Mucosa of rectum (tissue), 2 donors: ENCODE measurements around the gene IL27RA.

Experiments
- H3K27ac ChIP-seq, 2 donors: one replicate each; pipeline ENCODE4 v1.7.0; 2013; ENCODE audit warnings: inconsistent platforms in 2 of 2, low read depth in 2 of 2, low read length in 2 of 2
- H3K27me3 ChIP-seq, 2 donors: one replicate each; pipeline ENCODE4 v1.7.0; 2013; ENCODE audit warnings: low read length in 2 of 2; ENCODE audit not compliant: control insufficient read depth in 2 of 2, insufficient read depth in 2 of 2
- H3K36me3 ChIP-seq, 2 donors: one replicate each; pipeline ENCODE4 v1.7.0; 2013; ENCODE audit warnings: low read length in 2 of 2; ENCODE audit not compliant: control insufficient read depth in 2 of 2, insufficient read depth in 2 of 2
- H3K4me1 ChIP-seq, 2 donors: one replicate each; pipeline ENCODE4 v1.7.0; 2013; ENCODE audit warnings: low read length in 2 of 2, mild to moderate bottlenecking in 1 of 2; ENCODE audit not compliant: control insufficient read depth in 2 of 2, insufficient read depth in 2 of 2
- H3K4me3 ChIP-seq, 2 donors: one replicate each; pipeline ENCODE4 v1.7.0; 2013; ENCODE audit warnings: low read length in 2 of 2
- H3K9ac ChIP-seq, 2 donors: one replicate each; pipeline ENCODE4 v1.7.0; 2013; ENCODE audit warnings: low read length in 2 of 2, low read depth in 1 of 2, mild to moderate bottlenecking in 1 of 2
- H3K9me3 ChIP-seq, 2 donors: one replicate each; pipeline ENCODE4 v1.7.0; 2013; ENCODE audit warnings: low read length in 2 of 2; ENCODE audit not compliant: control insufficient read depth in 2 of 2
- donor health status: healthy.
- donor health status: Normal muscosa, but diverticular disease.

The IL27RA gene

DNA sequence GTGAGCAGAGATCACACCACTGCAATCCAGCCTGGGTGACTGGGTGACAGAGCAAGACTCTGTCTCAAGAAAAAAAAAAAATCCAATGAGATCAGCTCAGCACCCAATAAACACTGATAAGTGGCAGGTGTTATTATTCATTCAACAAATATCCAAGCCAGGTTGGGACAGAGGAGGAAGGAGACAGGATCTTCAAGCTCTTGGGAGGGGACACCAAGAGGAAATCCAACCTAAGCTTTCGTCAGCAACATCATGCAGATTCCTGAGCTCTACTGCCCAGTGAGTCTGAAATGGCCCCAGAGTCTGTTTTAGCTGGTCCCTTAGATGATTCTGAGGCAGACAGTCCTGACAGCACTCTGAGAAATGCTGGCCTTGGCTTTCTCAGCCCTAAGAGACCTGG is 33.1 kb upstream of the IL27RA start:
- H3K9me3 ChIP-seq, result no peaks in the 10 kb centered on the region
- peaks cover 5 to 9% of the 10 kb centered on the region in 2 donors for H3K36me3 ChIP-seq
- peaks cover 8 to 22% of the 10 kb centered on the region in 2 donors for H3K4me1 ChIP-seq
- no peaks in the 10 kb centered on the region for H3K27me3 ChIP-seq
- no peak overlapping the region for H3K4me3 ChIP-seq
- no peak overlapping the region for H3K27ac ChIP-seq
- no peak overlapping the region for H3K9ac ChIP-seq

DNA sequence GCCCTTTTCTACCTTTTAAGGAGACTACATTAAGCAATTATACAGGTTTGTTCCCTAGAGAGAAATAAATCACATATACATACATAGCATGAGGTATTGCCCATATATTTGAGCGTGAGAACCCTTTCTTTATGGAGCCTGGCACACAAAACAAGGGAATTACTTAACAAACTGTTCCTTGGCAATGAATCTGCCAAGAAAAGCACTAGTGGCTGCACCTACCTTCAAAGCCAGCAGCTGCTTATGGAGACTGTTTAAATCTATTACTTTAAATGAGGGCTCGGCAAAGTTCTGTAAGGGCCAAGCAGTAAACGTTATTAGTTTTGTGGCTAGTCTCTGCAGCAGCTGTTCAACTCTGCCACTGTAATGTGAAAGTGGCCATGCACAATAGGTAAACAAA is 32.5 kb upstream of the IL27RA start:
- Histone ChIP-seq H3K4me1 (peaks cover 8 to 24% of the 10 kb centered on the region in 2 donors), H3K27ac (no peak overlapping the region), H3K9me3 (no peaks in the 10 kb centered on the region), H3K9ac (no peak overlapping the region), H3K27me3 (no peaks in the 10 kb centered on the region), H3K36me3 (peaks cover 5 to 6% of the 10 kb centered on the region in 2 donors), H3K4me3 (no peak overlapping the region)

DNA sequence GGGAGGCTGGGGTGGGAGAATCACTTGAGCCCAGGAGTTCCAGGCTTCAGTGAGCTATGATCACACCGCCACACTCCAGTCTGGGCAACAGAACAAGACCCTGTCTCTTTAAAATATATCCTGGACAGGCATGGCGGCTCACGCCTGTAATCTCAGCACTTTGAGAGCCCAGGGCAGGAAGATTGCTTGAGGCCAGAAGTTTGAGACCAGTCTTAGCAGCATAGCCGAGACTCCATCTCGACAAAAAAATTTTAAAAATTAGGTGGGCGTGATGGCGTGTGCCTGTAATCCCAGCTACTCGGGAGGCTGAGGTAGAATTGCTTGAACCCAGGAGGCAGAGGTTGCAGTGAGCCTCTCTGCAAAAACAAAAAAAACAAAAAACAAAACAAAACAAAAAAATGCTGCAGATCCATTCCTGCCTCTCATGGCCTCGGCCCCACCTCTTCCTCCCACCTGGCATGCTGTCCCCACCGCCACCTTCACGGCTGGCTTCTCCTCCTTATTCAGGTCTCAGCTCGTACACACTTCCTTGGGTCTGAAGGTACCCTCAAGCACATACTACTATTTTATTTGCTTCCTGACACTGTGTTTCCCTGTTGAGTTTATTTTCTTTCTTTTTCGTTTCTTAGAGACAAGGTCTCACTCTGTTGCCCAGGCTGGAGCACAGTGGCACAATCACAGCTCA is 30.7 kb upstream of the IL27RA start:
- Histone ChIP-seq H3K27ac (no peak overlapping the region), H3K27me3 (no peaks in the 10 kb centered on the region), H3K36me3 (peaks cover 5 to 6% of the 10 kb centered on the region in 2 donors), H3K9me3 (no peaks in the 10 kb centered on the region), H3K4me3 (no peak overlapping the region), H3K9ac (no peak overlapping the region), H3K4me1 (peaks cover 18 to 25% of the 10 kb centered on the region in 2 donors)

DNA sequence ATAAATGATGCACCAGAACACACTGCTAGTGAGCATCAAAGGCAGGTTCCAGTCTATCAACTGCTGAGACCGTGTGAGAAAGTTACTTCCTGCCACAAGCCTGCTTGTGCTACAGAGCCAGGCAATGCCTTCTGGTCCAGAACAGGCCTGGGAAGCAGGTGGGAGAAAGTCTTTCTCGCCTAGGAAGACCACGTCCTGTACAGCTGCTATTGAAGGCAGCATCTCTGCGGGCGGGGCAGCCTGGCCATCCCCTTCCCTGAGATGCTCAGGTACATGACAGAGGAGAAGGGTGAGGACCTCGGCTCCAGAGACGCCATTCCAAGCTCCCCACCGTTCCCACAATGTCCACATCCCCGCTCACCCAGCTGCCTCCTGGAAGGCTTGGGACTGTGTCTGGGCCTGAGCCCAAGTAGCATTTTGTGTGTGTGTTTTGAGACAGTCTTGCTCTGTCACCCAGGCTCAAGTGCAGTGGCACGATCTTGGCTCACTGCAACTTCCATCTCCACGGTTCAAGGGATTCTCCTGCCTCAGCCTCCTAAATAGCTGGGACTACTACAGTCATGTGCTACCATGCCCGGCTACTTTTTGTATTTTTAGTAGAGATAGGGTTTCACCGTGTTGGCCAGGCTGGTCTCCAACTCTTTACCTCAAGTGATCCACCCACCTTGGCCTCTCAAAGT is 28.9 kb upstream of the IL27RA start:
- H3K4me1 ChIP-seq, result peaks cover 17 to 20% of the 10 kb centered on the region in 2 donors
- H3K27me3 ChIP-seq, result no peaks in the 10 kb centered on the region
- peak overlapping the region in 1 of 2 donors; percentile 47 for H3K9ac ChIP-seq
- H3K36me3 ChIP-seq, result peaks cover under 1 to 2% of the 10 kb centered on the region in 2 donors
- H3K27ac ChIP-seq, result peak overlapping the region; percentile 28 to 80
- H3K9me3 ChIP-seq, result no peaks in the 10 kb centered on the region
- no peak overlapping the region for H3K4me3 ChIP-seq

DNA sequence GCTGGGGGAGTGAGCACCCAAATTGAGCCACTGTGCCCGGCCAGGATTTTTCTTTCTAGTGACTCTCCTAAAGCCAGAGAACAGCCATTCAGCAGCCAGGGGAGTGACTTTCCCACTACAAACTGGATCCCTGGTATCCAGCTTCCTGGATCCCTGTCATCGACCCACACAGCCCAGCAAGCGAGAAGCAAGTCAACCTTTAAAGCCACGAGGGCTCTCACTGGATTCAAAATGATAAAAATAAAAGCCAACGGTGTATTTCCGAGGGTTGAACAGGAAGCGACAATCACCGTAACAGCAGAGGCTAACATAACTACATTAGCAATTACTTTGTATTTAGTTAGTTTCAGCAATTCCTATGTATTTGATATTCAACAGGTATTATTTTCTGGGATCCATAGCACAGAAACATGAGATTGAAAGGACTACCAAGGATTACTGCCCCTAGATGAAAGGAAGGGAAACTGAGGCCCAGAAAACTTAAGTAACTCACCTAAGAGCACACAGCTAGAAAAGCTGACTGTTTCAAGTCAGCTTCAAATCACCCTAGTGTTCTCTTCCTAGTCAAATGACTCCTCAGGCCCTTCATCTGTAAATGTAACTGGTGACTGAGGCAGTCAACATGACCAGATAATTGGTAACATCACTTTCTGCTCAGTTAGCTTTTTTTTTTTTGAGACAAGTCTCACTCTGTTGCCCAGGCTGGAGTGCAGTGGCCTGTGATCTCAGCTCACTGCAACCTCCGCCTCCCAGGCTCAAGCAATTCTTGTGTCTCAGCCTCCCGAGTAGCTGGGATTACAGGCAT is 28.1 kb upstream of the IL27RA start:
- H3K4me1 ChIP-seq, result peaks cover 17 to 20% of the 10 kb centered on the region in 2 donors
- H3K27ac ChIP-seq, result peak overlapping the region; percentile 28 to 80
- H3K4me3 ChIP-seq, result peak overlapping the region in 1 of 2 donors; percentile 7
- H3K27me3 ChIP-seq, result no peaks in the 10 kb centered on the region
- H3K9ac ChIP-seq, result peak overlapping the region; percentile 15 to 47
- H3K9me3 ChIP-seq, result no peaks in the 10 kb centered on the region
- no peaks in the 10 kb centered on the region for H3K36me3 ChIP-seq

DNA sequence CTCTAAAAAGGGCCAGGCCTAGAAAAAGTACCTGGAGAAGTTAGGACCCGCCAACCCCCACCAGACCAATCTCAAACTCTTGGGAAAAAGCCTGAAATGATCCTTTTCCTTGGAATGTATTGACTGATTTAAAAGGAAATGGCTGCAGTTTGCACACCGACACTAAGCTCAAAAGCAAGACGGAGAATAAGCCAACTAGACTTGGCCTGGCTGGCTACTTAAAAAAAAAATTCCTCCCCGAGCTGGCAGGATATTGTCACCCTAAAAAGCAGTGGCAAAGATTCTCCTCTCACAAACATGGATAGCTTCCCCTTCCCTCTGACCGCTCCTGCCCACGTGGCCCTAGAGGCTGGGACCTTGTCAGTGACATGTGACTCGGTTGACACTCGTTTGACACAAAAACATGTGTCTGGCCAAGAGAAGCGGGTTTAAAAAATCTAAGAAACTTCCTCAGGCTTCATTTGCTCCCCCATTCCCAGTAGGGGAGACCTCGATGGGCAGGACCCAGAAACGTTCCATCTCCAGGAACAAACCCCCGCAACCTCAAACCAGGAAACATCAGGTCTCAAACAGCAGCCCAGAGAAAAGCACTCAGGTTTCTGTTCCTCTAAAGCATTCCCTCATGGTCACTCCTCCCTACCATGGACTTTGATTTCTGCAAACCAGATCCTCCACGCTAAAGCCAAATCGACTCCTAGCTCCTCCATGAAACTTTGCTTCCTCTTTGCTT is 26.8 kb upstream of the IL27RA start:
- Histone ChIP-seq H3K27me3 (no peaks in the 10 kb centered on the region), H3K4me3 (peak overlapping the region; percentile 47 to 70), H3K9me3 (no peaks in the 10 kb centered on the region), H3K36me3 (no peaks in the 10 kb centered on the region), H3K27ac (peak overlapping the region; percentile 100), H3K9ac (peak overlapping the region; percentile 14 to 32), H3K4me1 (peaks cover 17 to 20% of the 10 kb centered on the region in 2 donors)

DNA sequence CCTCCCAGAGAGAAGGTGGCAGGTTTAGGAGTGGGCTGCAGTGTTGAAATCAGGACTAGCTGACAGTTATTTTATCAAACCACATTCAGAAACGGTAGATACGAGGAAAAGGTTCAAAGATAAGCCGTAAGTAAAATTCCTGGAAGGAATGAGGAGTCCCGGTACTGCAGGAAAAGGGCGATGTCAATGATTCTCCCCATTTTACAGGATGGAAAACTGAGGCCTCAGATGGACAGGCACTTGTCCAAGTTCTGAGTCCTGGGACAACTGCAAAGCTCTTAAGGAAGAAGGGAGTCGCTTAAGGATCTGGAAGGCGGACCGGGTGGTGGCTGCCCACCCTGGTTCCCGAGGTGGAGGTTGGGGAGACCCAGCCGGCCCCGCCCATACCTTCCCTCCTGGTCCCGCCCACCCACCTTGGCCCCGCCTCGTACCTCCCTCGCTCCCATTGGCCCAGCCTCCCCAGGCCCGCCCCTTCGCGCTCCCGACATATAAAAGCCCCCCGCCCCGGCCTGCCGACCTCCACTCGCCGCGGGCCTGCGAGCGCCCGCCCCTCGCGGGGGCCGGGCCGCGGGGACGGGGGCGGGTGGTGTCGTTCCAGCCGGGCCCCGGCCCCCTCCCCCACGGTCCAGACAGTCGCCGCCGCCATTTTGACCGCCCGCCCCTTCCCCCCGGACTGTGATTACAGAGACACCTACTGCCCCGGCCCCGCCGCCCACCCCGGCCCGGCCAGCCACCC is 26.0 kb upstream of the IL27RA start:
- peak overlapping the region; percentile 100 for H3K27ac ChIP-seq
- peak overlapping the region; percentile 70 to 72 for H3K4me3 ChIP-seq
- H3K27me3 ChIP-seq, result no peaks in the 10 kb centered on the region
- peak overlapping the region; percentile 4 to 76 for H3K9ac ChIP-seq
- H3K36me3 ChIP-seq, result no peaks in the 10 kb centered on the region
- H3K4me1 ChIP-seq, result peaks cover 17% of the 10 kb centered on the region in 2 donors
- H3K9me3 ChIP-seq, result no peaks in the 10 kb centered on the region

DNA sequence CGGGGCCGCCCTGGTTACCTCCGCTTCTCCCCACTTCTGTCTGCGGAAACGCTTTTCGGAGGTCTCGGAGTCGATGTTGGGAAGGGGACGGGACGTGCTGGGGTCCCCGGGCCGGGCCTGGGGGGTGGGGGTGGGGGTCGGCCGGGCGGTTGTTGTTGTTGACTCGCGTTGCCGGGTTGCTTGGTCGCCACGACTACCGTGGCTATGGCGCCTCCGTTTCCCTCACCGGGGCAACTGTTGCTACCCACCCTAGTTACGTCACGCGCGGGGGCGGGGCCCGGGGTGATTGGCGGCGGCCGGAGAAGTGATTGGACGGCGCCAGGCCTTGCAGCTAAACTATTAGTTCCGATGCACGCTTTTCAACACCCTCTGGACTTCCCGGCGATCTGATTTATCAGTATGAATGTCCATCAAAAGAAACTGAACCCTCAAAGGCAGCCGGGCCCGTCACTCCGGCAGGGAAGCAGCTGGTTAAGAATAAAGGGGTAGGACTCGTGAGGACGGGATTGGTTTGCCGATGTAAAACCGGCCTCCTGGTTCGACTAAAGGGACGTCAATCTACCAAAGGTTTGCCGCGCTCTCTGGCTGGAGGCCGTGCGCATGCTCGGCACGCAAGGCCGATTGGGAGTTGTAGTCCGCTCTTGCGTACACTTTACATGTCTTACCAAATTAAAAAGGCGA is 25.3 kb upstream of the IL27RA start, which contains the start of gene RFX1:
Gene RFX1 (minus strand): TSS at position 236 of the 681 bp plus-strand sequence. CDS start 12,477 bp downstream, outside the sequence.
- H3K9me3 ChIP-seq, result no peaks in the 10 kb centered on the region
- no peaks in the 10 kb centered on the region for H3K36me3 ChIP-seq
- H3K4me3 ChIP-seq, result peak within 1 kb of the TSS; percentile 94 to 96
- no peaks in the 10 kb centered on the region for H3K27me3 ChIP-seq
- H3K9ac ChIP-seq, result peak within 1 kb of the TSS; percentile 100
- H3K27ac ChIP-seq, result peak within 1 kb of the TSS; percentile 100
- peaks cover 16 to 17% of the 10 kb centered on the region in 2 donors for H3K4me1 ChIP-seq
